ENCODE data around the gene COQ8A. TPM values are rescaled to one million over a fixed set of nuclear protein-coding genes. Genes with fewer than 3 reads are reported as not detected.
A peak's percentile ranks its signal among the peaks of the same experiment; 100 is the strongest.

COQ8A gene
- total RNA-seq, 1 donor from 2014 or later, result 438 TPM

GRCh38 chr1:226965581-226966440 is 25.7 kb downstream of the COQ8A start:
- ATAC-seq, result no peak
- no peak for DNase-seq
- intact Hi-C loops (cut with micrococcal nuclease), result no loop called here

- intact Hi-C loops (cut with micrococcal nuclease), result no loop called here
- ATAC-seq (no peak), DNase-seq (no peak)
Measured at GRCh38 chr1:226966683-226967082, 26.6 kb downstream of the COQ8A start.

- intact Hi-C loops (cut with micrococcal nuclease), result no loop called here
- no peak for DNase-seq
- ATAC-seq, result peak; percentile 57
Measured at GRCh38 chr1:226967665-226968064, 27.6 kb downstream of the COQ8A start.

DNA sequence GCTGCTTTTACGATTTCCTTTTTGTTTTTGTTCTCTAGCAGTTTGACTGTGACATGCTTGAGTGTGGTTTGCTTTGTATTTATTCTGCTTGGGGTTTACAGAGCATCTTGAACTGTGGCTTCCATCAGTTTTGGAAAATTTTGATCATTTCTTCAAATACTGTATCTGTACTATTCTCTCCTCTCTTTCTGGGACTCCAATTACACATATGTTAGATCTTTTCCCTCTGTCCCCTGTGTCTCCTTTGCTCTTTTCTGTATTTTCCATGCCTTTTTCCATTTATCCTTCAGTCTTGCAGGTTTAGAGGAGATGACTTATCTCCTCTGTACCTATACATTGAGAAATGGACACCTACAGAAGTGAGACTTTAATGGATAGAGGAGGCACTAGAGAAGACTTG is 31.7 kb downstream of the COQ8A start:
- ATAC-seq (no peak), DNase-seq (no peak)
- intact Hi-C loops (cut with micrococcal nuclease), result no loop called here

GRCh38 chr1:226972931-226973330 is 32.8 kb downstream of the COQ8A start:
- peak; percentile 81 for DNase-seq
- intact Hi-C loops (cut with micrococcal nuclease), result no loop called here
- peak; percentile 58 for ATAC-seq

DNA sequence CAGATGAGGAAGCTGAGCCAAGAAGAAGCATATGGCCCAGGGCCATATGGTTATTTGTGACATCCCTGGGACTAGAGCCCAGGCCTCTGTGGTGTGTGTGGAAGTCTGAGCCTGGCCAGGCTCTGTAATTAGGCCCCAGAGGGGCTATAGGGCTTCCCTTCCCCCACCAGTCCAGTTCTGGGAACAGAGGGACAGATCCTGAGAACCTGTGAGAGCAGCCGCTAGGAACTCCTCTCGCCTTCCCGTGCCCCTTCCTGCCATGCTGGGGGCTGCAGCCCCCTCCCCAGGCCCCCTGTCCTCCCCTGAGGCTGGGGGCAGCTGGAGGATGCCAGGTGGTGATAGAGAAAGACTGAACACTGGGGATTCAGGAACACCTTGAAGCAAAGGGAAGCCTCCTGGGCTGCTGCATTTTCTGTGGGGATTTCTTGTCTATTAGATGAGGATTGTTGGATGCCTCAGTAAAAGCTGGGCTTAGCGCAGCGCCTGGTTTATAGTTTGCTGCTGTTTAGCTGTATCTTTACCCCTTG is 33.3 kb downstream of the COQ8A start:
- DNase-seq, result peak; percentile 72
- peak; percentile 79 for ATAC-seq
- intact Hi-C loops (cut with micrococcal nuclease), result no loop called here

- ATAC-seq (peak; percentile 68), DNase-seq (peak; percentile 74)
- intact Hi-C loops (cut with micrococcal nuclease), result no loop called here
Measured at GRCh38 chr1:226973898-226974543, 33.9 kb downstream of the COQ8A start.

- intact Hi-C loops (cut with micrococcal nuclease), result no loop called here
- peak; percentile 78 for DNase-seq
- ATAC-seq, result peak; percentile 60
Measured at GRCh38 chr1:226974544-226975258, 34.6 kb downstream of the COQ8A start.

DNA sequence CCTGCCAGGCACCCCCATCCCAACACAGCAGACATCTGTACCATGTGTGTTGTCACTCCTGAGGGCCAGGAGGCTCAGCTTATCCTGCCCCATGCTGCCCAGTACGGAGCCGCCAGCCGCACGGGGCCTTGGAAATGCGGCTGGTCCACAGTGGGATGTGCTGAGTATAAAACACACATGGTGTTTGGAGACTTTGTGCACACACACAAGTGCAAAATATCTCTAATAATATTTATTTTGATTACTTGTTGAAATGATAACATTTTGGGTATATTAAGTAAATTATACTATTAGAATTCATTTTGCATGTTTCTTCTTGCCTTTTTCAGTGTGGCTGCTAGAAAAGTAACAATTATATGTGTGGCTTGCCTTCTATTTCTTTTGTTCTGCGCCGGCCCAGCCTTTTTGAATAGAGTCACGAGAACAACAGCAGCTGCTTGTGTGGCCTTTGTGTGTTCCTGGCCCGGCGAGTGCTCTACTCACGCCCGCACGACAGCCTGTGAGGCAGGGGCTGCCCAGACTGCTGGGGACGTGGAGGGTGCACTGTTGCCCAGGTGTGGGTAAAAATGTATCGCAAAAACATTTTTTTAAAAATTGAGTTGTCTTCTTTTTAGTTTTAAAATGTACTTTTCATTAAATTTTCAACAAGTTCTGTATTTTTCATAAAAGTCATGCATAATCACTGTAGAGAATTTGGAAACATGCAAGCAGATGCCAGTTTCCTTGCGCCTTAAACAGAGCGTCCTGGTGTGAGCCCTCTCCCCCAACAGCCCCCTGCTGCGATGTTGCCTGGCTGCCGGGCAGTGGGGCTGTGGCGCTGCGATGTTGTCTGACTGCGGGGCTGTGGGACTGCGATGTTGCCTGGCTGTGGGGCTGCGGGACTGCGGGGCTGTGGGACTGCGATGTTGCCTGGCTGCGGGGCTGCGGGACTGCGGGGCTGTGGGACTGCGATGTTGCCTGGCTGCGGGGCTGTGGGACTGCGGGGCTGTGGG is 35.5 kb downstream of the COQ8A start:
- intact Hi-C loops (cut with micrococcal nuclease), result no loop called here
- no peak for DNase-seq
- ATAC-seq, result peak; percentile 1

DNA sequence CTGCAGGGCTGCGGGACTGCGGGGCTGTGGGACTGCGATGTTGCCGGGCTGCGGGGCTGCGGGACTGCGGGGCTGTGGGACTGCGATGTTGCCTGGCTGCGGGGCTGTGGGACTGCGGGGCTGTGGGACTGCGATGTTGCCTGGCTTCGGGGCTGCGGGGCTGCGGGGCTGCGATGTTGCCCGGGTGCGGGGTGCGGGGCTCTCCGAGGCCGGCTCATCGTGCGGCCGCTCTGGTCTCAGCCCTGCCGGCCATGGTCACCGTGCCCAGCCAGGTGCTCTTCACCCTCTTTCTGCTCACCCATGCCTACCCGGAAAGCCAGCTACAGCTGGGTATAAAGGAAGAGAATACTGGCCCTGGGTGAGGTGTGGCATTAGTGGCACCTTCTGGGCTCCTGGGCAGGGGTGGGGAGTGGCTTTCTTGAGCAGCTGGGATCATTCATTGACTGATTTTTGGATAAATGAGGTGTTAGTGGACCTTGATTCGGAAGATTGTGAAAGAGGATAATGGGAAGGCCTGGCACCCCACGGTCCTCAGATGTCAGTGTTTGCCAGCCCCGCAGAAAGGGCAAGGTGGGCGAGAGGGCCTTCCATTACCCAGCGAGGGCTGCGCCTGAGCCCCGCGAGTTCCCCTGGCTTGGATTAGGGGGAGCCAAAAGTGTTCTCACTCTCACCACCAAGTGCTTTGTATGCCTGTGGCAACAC is 36.3 kb downstream of the COQ8A start:
- intact Hi-C loops (cut with micrococcal nuclease), result no loop called here
- ATAC-seq, result no peak
- no peak for DNase-seq

DNA sequence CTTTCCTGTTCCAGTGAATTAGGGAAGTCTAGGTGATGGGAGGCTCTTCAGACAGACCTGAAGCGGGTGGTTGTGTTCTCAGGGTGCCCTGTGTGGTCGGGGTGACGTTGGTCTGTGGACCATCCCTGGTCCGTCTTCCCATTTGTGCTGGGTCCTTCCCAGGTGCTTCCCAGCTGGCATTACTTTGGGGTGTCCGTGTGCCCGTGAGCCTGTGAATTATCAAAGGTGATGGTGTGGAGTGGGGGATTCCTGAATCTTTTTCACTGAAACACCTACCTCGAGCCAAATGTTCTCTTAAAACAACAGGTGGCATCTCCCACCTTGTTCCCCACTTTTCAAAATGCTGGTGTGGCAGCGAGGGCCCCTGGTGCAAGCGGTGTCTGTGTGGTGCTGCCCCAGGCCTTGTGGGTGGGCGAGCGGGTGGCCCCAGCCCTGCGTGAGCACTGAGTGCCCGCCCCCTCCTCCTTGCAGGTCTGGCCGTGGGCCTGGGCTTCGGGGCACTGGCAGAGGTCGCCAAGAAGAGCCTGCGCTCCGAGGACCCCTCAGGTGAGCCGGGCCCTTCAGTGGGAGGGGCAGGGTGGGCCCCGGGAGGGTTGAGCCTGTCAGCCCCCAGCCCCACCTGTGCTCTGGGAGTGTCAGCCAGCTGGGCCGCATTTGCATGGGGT is 37.0 kb downstream of the COQ8A start:
- no peak for ATAC-seq
- intact Hi-C loops (cut with micrococcal nuclease), result no loop called here
- DNase-seq, result no peak

- intact Hi-C loops (cut with micrococcal nuclease), result no loop called here
- DNase-seq (no peak), ATAC-seq (no peak)
Measured at GRCh38 chr1:226977643-226978431, 37.7 kb downstream of the COQ8A start.

GRCh38 chr1:226978432-226979114 is 38.5 kb downstream of the COQ8A start:
- ATAC-seq (no peak), DNase-seq (no peak)
- intact Hi-C loops (cut with micrococcal nuclease), result no loop called here

- peak; percentile 2 for ATAC-seq
- DNase-seq, result no peak
- intact Hi-C loops (cut with micrococcal nuclease), result no loop called here
Measured at GRCh38 chr1:226979115-226979516, 39.0 kb downstream of the COQ8A start.

DNA sequence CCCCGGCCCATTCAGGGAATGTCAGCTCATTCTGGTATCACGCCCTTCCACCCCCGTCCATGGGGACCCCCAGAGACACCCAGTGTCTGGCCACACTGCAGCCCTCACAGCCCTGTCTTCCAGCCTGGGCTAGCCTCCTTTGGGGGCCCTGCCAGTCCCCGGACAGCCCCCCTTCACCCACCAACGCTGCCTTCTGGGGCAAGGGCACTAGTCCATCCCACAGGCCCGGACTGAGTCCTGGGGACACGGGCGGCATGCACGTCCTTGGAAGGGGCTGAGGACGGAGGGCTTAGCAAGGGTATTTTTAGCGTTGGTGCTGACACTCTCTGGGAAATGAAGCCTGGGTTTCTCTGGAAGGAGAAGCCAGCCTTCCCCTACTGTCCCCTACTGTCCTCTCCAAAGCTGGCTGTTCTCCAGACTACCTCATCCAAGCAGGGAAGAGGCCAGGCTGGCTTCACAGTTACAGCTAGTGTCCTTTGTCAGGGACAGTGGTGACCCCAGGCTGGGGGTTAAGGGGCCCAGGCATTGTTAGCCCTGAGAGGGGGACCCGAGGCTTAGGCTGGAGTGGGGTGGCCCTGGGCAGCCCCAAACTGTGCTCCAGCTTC is 39.5 kb downstream of the COQ8A start:
- ATAC-seq, result peak; percentile 75
- intact Hi-C loops (cut with micrococcal nuclease), result no loop called here
- DNase-seq, result peak; percentile 77

DNA sequence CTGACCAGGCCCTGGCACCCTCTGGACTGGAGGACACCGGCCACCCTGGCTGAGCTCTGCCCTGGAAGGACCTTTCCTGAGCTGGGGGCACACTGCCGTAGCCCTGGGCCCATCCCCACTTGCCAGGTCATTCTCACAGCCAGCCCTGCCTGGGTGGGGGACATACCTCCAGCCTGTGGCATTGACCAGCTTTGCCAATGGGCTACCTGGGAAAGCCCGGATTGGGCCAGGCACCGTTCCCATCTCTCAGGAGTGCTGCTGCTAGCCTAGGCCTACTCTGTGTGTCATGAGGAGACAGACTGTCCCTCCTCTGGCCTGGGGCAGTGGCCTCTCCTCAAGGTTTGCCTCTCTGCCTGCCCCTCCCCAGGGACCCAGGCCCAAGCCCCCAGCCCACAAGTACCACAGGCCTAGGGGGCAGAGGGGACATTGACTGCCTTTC is 40.0 kb downstream of the COQ8A start:
- ATAC-seq (peak; percentile 8), DNase-seq (no peak)
- intact Hi-C loops (cut with micrococcal nuclease), result no loop called here
